Placental pericyte (primary cell): ENCODE results near the gene IPO8. TPM values are rescaled to one million over a fixed set of nuclear protein-coding genes. Genes with fewer than 3 reads are reported as not detected.

Experiments
- total RNA-seq: library from RNA; depleted of rRNA; stranded (reverse); fragments of >200 nt; gene quantifications from 2 replicates; pipeline ENCODE4 v1.2.3, GENCODE V29; 2012

IPO8 gene
- 24.9 and 25.5 TPM in 2 replicates for total RNA-seq

GRCh38 chr12:30695199-30696102 is at the start of gene IPO8:
TSS of gene IPO8 (minus strand) at chr12:30695869. CDS start at chr12:30695647, 222 bp downstream.

Other genes with a start within 250 kb of the IPO8 start
- gene CAPRIN2, start 59.1 kb upstream of the IPO8 start, total RNA-seq = 25.2 and 33.4 TPM in 2 replicates
- 0.14 and 0.44 TPM in 2 replicates for gene TSPAN11, start 230.9 kb upstream of the IPO8 start, total RNA-seq